Thyroid gland (tissue), 4 donors: ENCODE measurements around the gene CPNE9.

ENCODE experiments used
- CTCF ChIP-seq, 6 experiments: fragments of 200-600 bp in 3 of 6; fragments of 450-650 bp in 3 of 6; sonication (generic) in 3 of 6; IDR thresholded peaks; one replicate each; pipeline ENCODE4 v1.5.1; 2016 to 2019; ENCODE audit warnings: antibody characterized with exemption in 6 of 6, mild to moderate bottlenecking in 2 of 6, inconsistent platforms in 1 of 6, moderate library complexity in 1 of 6
- POLR2A ChIP-seq, 2 donors: fragments of 450-650 bp; IDR thresholded peaks; one replicate each; pipeline ENCODE4 v1.6.1; 2017; ENCODE audit warnings: antibody characterized with exemption in 2 of 2, mild to moderate bottlenecking in 2 of 2, moderate library complexity in 1 of 2

- TF ChIP-seq CTCF (IDR thresholded peaks at IDR 0.05) (no peak), POLR2A (IDR thresholded peaks at IDR 0.05) (no peak)
Measured at GRCh38 chr3:9673752-9674151, 29.9 kb upstream of the CPNE9 start.
